GM18526 (cell line): ENCODE data around the gene ZNF22.

Experiments used
- POLR2A ChIP-seq: IDR thresholded peaks from 3 replicates; pipeline ENCODE4 v1.6.1; 2011; ENCODE audit not compliant: insufficient read length; ENCODE audit errors: extremely low read depth

ZNF22 gene

GRCh38 chr10:45053569-45054100 is 52.9 kb downstream of the ZNF22 start:
- TF ChIP-seq POLR2A: no peak
